ENCODE data around the gene GALNT12.

GALNT12 gene

DNA sequence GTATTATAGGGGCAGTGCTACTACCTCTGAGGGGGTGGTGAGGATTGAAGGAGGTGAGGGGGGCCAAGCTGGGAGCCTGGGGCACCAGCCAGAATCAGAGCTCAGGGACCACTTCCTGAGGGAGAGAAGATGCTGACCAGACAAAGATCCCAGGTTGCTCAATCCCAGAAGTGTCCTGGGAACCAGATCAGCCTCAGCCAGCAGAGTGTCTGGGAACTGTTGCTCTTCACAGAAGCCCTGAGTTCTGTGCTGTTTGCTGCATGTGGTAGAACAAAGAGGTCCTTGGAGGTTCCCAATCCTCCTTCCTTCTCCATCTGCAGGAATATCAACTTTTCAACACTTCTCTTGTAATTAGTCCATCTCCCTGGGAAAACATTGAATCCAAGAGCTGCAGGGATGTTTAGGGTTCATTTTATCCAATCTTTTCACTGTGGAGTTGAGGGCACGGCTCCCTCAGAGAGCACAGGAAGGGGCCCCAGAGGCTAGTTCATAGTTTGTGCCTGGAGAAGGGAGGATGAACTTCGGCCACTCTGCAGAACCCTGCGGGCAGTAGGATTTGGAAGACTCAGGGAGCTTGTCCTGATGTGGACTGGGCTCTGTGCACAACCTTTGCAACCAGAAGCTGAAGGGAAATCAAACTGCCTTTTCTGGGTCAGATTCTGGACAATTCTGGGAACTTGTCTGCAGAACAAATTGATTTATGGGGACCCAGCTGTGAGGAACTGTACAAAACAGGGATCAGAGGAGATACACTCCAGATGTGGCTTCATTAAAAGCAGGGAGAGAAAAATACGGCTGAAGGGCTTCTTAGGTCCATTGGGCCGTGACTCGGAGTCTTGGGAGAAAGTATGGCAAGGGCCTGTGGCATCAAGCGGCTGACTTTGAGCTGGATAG lies 57.1 kb downstream of the GALNT12 start:
- DNase-seq = no peak

DNA sequence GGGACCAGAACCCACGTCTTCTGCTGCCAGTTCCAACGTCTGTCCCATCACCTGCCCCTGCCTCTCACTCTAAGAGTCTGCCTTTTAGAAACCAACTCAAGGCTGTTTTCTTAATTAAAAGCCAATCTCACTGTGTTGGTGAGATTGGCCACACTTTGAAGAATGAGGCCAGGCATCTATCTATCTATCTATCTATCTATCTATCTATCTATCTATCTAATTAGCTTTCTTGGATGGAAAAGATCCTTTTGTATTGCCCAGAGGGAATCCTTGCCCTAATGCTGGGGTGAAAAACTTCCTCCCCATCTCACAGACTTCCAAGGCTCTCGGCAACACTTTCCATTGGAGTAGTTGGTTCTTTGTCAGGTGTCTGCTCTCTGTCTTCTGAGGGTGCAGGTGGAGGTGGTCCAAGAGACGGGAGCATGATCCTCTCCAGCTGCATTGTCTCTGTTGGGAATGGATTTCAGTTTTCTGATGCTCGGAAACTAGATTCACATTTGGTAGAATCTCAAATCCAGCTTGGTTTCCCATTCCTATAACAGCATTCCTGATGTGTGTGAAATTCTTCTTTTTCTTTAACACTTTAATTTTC lies 57.9 kb downstream of the GALNT12 start:
- DNase-seq = no peak

DNA sequence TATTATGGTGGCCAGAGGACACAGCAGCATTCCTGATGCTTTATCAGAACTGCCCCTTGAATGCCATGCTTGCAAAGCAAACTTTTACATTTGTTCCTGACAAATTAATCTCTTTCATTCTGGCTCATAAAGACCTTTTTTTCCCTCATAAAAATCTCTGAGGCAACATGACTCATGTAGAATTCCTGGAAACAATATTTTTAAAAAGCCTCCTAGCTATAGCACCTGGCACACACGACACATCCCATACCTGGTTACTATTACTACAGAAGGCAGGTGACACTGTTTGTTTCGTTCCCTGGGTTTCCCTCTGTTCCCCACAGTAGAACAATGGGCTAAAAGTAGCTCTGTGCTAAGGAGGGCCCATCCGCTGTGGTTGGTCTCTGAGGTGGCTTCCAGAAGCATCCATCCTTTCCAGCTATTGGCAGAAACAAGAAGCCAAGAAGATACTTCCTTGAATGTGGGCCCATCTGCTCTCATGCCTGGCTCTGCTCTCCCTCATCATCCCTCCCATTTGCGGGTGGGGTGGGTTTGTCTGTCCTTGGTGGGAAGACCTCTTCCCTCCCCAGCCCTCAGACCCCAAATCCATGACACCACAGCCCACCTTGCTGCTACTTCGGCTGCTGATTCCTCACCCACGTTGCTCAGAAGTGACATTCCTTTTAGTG lies 59.1 kb downstream of the GALNT12 start:
- no peak for DNase-seq

DNA sequence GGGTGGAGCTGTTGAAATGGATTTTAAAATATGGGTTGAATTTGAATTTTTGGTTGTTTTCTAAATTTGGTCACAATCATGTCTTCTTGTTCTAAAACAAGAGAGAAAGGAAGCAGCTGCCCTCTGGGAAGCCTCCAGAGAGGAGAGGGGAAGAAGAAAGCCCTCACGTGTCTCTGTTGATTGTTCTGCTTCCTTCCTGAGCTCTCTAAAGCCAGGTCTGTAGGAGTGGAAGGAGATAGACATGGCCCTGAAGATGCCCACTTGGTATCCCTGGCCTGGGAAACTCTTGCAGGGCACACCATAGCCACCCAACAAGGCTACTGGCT lies 59.6 kb downstream of the GALNT12 start:
- no peak for DNase-seq

DNA sequence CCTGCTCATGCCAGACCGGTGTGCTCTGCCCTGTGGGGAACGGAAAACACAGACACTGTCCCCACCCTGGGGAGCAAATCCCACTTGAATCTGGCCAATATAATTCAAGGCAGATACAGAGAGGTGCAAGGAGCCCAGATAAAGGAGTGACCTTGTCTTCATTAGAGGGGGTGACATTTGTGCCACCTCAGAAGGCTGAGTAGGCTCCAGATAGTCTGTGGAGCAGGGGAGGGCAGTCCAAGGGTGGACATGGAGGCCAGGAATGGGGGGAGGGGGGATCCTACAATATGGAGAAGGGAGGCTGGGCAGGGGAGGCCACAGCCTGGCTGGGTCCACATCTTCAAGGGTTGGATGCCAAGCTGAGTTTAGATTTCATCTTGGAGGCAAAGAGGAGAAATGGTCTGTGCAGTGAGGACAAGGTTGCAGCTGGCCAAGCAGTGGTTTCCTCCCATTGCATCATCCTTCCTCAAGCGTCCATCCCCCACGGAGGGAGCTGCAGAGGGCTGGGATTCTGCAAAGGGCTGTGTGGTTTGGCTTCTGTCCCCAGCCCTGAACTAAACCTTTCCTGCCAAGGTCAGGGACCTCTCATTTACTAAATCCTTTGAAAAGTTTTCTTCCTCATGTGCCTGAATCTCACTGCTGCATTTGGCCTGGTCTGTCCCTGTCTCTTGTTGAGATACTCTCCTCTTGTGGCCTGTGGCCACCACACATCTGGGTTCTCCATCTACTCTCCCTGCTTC lies 60.1 kb downstream of the GALNT12 start:
- DNase-seq = no peak

DNA sequence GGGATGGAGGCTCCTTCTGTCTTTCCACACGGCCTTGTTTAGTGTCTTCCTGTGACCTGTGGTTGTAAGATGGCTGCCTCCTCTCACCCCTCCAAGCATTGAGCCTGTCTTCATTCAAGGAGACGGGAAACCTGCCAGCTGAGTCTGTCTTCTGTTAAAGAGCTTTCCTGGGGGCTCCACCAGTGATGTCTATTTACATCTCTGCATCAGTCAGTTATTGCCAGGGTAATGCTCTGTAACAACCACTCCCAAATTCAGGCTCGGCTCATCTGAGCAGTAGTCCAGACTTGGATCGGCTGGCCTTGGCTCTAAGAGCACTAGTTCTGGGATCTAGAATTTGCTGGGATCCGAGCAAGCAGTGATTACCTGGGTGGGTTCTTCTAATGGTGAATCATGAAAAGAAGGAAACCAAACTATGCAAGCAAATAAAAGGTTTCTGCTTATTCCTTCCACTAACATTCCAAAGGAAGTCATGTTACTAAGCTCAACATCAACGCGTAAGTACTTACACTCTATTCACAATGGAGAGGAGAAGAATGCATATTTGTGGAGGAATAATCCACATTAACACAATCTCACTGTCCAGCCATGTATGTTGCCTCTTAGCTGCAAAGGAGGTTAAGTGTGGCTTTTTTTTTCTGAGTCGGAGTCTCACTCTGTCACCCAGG lies 61.7 kb downstream of the GALNT12 start:
- DNase-seq = no peak

DNA sequence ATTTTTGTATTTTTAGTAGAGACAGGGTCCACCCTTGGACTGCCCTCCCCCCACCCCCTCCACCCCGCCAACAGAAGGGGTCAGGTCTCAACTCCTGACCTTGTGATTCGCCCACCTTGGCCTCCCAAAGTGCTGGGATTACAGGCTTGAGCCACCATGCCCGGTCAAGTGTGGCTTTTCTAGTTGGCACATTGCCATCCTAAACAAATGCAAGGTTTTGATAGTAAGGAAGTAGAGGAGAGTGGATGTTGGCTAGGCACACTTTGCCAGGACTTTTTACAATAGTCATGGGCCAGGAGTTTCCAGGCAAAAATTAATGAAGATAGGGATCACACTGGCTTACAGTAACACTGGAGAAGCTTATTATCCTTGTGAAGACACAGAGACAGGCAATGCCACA lies 62.4 kb downstream of the GALNT12 start:
- DNase-seq = no peak

DNA sequence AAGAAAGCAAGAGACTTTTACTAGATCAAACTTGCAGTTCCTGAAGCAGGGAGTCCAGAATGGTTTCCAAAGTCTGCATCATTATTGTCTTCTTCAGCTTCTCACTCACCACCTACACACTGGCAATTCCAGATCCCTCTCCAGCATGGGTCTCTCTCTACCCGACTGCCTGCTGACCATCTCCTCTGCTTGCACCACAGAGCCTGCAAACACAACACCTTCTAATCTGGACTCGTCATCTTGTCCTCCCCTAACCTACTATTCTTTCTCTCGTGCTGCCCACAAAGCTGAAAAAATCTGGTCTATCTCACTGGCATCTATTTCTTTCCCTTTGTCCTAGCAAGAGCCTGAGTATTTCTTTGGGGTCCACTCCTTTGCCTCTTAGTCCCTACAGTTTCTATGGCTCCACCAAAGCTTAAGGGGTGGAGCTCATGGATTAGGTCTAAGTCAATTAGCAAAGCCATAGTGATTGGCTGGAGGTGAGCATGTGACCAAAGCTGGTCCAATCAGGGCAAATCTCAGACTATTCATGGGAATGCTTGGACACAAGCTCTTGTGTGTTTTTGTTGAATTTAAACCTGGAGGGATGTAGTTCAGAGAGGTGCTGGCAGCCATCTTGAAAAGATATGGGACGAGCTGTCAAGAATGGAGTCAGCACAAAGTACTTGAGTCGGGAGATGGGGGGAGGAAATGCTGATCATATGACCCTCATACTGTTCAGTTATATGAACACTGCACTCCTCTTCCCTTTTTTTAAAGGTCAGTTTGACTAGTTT lies 63.5 kb downstream of the GALNT12 start:
- DNase-seq = no peak

DNA sequence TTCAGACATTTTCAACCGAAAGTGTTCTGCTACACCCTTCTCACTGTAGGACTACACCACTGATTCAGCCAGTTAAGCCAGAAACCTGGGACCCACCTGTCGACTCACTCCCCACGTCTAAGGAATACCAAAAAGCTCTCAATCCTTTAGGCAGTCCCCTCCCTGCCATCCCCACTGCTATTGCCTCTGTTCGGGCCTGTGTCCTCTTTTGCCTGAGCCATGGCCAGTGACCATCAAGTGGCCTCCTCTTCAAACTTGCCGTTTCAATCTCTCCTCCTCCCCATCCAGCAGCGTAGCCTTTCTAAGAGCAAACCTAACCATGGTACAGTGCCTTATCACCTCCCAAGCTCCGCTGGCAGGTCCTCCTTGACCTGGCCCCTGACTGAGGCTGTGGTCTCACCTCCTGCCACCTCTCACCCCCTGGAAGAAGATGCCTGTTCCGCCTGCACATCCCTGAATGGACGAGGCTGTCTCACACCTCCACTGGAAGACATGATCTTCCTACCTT lies 64.1 kb downstream of the GALNT12 start:
- no peak for DNase-seq

DNA sequence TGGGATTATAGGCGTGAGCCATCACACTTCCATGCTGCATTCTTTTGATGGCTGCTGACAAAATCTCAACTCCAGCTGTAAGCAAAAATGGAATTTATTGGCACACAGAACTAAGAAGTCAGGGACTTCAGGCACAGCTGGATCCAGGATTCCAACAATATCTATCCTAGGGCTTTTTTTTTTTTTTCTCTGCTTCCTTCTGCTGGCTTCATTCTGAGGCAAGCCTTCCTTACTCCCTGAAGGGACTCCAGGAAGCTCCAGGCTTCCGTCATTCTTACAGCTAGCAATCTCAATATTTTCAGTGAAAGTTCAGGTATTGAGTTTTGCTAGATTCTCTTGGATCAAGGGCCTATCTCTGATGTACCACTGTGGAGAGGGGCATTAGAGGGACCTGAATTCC lies 66.1 kb downstream of the GALNT12 start:
- no peak for DNase-seq

DNA sequence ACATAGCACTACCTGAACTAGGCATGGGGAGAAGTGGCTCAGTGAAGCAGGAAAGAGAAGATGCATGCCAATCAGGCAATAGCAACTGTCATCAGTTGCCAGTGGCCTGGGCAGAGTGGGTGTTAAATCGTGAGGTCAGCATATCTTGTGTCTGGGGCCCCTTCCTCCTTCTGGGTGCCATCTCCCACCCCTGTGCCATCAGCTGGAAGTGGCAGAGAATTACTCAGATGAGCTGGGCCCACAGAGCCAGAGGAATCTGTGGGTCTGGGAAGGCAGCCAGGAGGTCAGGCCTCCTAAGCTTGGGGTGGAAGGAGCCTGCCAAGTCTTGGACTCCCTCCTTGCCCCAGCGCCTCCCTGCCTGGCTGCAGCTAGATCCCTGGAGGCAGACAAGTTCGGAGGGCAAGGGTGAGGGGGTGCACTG lies 66.5 kb downstream of the GALNT12 start:
- DNase-seq = no peak

DNA sequence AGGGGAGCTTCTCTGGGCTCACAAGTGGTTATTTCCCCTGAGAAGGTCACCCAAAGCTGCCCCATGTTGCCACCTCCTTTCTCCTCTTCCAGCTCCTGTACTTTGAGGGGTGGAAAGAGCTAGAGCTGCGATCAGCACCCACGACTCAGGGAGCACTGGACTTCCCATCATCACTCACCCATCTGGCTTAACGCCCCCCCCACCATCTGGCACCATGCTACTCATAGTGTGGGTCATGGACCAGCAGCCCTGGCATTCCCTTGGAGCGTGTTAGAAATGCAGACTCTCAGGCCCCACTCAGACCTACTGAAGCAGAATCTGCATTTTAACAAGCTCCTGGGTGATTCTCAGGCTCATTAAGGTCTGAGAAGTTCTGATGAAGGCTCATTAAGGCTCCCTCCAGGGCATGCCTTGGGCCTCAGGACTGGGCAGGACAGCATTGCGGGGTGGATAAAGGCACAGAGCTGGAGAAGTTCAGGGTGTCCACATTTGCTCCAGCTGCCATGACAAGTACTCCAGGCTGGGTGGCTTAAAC lies 67.3 kb downstream of the GALNT12 start:
- no peak for DNase-seq

DNA sequence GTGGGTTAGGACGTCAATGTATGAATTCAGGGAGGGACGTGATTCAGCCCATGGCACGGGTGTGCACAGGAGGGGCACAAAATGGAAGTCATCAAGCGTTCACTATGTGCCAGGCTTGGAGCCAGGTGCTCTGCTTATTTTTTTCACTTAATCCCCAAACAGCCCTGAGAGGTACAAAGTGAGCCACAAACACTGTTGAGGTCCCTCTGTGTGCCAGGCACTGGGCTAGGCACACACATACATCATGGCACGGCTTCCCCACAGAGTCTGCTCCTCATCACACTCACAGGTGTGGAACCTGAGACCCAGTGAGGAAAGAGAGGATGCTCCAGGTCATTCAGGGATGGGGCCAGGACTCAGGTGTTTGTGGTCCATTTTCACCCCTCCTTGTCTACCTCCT lies 68.1 kb downstream of the GALNT12 start:
- no peak for DNase-seq

DNA sequence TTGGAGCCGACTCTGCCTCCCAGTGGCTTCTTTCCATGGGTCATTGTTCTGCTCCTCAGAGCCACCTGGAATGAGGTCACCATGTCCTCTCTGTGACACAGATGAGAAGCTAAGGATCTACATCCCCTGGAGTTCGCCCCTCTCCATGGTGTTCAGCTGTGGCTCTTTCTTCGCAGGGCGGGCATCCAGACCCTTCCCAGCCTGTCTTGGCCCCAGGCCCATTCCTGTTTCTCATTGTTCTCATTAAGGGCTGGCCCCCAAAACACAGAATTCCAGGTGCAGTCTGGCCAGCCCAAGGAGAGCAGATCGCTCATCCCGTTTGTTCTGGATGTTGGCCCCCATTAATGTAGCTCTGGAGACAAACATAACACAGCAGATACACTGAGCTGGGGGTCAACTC lies 69.8 kb downstream of the GALNT12 start:
- no peak for DNase-seq

DNA sequence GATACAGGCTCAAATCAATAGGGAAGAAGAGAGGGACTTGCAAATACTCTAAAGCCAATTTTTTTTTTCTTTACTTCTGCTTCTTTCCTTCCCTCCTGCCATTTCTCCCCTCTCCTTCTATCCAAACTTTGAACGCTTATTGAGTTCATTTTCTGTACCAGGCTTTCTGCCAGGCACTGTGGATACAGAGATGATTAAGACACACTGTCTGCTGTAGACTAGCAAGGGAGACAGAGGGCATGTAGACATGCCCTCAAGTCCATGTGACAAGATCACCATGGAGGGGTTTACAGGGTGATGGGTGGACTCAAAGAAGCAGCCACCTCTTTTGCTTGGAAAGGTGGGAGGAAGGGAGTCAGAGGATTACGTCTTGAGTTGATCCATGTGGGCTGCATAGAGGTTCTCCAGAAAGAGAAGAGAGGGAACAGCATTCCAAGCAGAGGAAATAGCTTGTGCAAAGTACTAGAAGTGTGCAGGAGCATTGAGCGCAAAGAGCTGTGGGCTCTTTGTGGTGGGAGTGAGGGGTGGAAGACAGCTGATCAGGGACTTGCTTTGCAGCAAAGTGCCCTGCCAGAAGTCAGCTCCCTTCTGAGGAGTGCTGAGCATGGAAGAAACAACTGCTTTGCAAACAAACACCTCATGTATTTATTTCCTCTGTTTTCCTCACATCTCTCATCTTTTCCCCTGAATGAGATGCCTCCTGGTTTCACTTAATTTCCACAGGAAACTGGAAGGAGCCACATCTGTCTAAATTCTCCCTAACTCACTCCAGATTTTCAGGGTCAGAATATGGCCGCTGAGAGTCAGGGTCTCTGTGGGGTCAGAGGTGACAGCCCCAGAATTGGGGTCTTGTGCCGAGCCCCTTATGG lies 71.9 kb downstream of the GALNT12 start:
- no peak for DNase-seq

DNA sequence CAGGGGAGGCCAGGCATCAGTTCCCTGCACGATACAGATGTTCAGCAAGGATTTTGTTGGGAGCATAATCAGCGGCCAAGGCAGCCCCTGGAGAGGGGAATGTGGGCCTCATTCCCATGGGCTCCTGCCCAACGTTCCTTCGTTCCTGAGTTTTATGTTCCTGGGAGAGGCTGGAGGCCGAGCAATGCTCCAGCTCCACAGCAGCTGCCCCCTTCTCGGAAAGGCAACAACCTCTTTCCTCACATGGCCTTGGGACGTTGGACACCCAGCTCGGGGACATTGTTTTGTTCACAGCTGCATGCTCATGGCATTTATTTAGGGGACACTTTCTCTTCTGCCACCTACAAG lies 72.5 kb downstream of the GALNT12 start:
- DNase-seq = no peak

DNA sequence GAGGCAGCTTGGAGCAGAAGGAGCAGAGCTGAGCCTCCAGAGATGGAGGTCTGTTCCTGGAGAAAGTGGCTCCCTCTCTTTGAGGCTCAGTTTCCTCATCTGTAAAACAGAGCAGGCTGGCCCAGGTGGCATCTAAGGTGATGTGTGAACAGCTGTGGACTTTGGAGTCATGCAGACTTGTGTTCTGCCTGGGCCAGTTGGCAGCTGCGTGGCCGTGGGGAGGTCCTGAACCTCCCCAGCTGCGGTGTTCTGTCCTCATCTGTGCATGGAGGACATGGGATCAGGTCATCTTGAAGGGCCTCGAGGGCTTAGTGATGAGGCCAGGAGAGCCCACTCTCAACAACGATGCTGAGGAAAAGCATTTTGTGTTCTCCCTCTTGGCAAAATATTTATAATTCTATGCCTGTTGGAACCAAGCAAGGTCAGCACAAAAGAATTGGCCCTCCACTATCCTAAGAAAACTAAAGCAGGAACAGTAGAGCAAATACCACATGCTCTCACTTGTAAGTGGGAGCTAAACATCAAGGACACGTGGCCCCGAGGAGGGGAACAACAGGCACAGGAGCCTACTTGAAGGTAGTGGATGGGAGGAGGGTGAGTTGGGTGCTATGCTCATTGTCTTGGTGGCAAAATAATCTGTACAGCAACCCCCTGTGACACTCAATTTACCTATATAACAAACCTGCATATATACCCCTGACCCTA lies 73.0 kb downstream of the GALNT12 start:
- DNase-seq = no peak

DNA sequence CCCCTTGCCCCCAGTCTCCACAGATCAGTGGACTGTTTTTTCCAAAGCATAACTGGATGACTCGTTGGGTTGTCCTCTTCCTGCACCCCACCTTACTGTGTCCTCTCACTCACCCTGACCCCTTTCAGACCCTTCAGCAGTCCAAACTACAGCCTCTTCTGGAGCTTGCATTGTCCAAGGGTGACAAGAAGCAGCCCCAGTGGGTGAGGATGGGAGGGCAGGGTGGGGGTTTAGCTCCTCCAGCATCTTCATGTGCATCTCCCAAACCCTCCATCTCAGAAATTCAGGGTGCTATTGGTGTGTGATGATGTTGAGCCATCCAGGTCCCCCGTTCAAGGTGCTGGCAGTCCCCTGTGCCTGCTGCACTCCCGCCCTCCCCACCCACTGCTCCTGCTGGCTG lies 73.9 kb downstream of the GALNT12 start:
- no peak for DNase-seq

DNA sequence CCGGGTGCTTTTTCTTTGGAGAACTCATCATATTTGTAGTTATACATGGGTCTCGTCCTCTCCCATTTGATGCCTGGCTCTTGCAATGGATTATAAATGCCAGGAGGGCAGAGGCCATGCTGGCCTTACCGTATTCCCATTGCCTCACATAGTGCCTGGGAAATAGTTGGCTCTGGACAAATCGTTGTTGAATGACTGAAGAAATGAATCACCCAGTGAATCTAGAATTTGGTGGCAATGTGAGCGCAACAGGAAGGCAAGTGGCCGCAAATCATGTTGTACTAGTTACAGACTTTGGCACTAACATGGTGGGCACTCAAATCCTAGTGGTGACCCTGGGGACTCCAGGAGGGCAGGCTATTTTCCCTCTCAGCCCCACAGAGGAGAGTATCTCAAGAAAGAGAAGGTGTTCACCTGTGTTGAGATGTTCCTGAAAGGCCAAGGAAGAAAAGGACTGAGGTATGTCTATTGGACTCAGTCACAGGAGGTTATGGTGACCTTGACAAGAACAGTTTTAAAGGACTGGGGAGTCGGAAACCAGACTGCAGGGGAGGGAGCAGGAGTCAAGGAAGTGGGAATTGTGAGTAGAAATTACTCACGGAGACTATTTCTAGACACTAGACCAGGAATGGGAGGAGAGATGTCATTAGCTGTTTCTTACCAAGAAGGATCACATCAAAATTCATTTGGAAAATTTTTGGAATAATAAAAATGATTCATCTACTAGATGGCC lies 74.5 kb downstream of the GALNT12 start:
- no peak for DNase-seq

Data from NCI-H1417 treated with DMSO at 0.1 percent for 48 hours (cell line).